Mesothelial cell of epicardium (in vitro differentiated cells): ENCODE data around the gene KCNMA1. TPM values are rescaled to one million over a fixed set of nuclear protein-coding genes. Genes with fewer than 3 reads are reported as not detected.
A peak's percentile ranks its signal among the peaks of the same experiment; 100 is the strongest.

Experiments
- DNase-seq, 2 experiments: peaks; one replicate each; pipeline ENCODE4 v3.0.0; 2021; ENCODE audit warnings: low spot score in 2 of 2; ENCODE audit not compliant: unreplicated experiment in 2 of 2
- H3K27ac Mint-ChIP-seq: 2 replicates; pipeline ENCODE4 v1.8.0; 2021; ENCODE audit warnings: mixed read lengths
- H3K27me3 Mint-ChIP-seq: 2 replicates; pipeline ENCODE4 v1.8.0; 2021; ENCODE audit warnings: low read depth, mixed read lengths
- H3K36me3 Mint-ChIP-seq: 2 replicates; pipeline ENCODE4 v1.8.0; 2021; ENCODE audit warnings: mixed read lengths
- H3K4me1 Mint-ChIP-seq: 2 replicates; pipeline ENCODE4 v1.8.0; 2021; ENCODE audit warnings: mixed read lengths
- H3K4me3 Mint-ChIP-seq: 2 replicates; pipeline ENCODE4 v1.8.0; 2021; ENCODE audit warnings: mild to moderate bottlenecking, moderate library complexity, mixed read lengths
- H3K9me3 Mint-ChIP-seq: 2 replicates; pipeline ENCODE4 v1.8.0; 2021; ENCODE audit warnings: mixed read lengths
- total RNA-seq: library from RNA; stranded (reverse); gene quantifications from 3 replicates; pipeline ENCODE4 v1.2.1, GENCODE V29; 2021
- TF ChIP-seq, protein P1 (sequence below): fragments of 200-600 bp; sonication (generic); IDR thresholded peaks from one replicate; pipeline ENCODE4 v1.5.0; 2021; ENCODE audit warnings: antibody characterized with exemption; ENCODE audit not compliant: unreplicated experiment

The KCNMA1 gene
- total RNA-seq, 1 donor from 2014 or later = 44.0 TPM

DNA sequence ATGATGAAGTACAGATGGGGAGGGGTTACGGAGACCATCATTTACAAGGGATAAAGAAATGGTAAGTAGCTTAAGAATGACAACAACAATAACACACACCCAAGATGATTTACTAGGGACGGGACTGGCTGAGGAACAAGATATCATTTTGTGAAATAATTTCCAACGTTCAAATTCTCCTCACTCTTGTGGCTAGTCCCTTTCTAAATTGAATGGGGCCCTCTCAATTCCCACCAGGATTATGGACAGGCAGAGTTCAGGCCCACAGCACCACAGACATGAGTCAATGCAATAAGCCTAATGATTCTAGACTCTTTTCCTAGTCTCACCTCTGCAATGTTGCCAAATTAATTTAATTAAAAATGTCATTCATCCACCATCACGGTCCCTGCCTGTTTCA, 448.1 kb downstream of the KCNMA1 start:
- H3K9me3 Mint-ChIP-seq = no peaks in the 10 kb centered on the region
- H3K36me3 Mint-ChIP-seq = no peaks in the 10 kb centered on the region
- no peak overlapping the region for H3K4me3 Mint-ChIP-seq
- DNase-seq = no peak
- no peak overlapping the region for H3K27ac Mint-ChIP-seq
- peaks cover 40% of the 10 kb centered on the region for H3K4me1 Mint-ChIP-seq
- H3K27me3 Mint-ChIP-seq = no peaks in the 10 kb centered on the region
- TF ChIP-seq, protein P1, sequence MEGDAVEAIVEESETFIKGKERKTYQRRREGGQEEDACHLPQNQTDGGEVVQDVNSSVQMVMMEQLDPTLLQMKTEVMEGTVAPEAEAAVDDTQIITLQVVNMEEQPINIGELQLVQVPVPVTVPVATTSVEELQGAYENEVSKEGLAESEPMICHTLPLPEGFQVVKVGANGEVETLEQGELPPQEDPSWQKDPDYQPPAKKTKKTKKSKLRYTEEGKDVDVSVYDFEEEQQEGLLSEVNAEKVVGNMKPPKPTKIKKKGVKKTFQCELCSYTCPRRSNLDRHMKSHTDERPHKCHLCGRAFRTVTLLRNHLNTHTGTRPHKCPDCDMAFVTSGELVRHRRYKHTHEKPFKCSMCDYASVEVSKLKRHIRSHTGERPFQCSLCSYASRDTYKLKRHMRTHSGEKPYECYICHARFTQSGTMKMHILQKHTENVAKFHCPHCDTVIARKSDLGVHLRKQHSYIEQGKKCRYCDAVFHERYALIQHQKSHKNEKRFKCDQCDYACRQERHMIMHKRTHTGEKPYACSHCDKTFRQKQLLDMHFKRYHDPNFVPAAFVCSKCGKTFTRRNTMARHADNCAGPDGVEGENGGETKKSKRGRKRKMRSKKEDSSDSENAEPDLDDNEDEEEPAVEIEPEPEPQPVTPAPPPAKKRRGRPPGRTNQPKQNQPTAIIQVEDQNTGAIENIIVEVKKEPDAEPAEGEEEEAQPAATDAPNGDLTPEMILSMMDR = no peak

DNA sequence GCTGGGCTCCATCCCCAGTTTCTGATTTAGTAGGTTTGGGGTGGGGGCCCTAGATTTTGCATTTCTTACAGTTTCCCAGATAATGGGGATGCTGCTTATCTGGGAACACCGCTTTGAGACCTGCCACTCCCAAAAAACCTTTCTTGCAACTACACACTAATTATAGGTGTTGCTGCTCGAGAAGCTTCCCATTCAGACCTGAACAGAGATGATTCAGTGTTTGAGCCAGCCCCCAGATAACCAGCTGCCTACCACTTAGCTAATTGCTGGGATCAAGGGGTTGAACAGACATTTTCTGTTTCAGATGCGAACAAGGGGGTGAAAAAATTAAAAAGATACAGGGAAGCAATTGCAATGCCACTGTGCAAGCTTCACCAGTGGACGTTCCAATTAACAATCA, 448.5 kb downstream of the KCNMA1 start:
- no peaks in the 10 kb centered on the region for H3K36me3 Mint-ChIP-seq
- peaks cover 41% of the 10 kb centered on the region for H3K4me1 Mint-ChIP-seq
- TF ChIP-seq, protein P1 = no peak

GRCh38 chr10:77188521-77188920, 449.1 kb downstream of the KCNMA1 start:
- Mint-ChIP-seq H3K36me3 (no peaks in the 10 kb centered on the region), H3K4me3 (no peak overlapping the region), H3K9me3 (no peaks in the 10 kb centered on the region), H3K4me1 (peaks cover 40% of the 10 kb centered on the region), H3K27ac (no peak overlapping the region), H3K27me3 (no peaks in the 10 kb centered on the region)
- TF ChIP-seq, protein P1 = no peak
- no peak for DNase-seq

More for the DNA sequence above, 448.5 kb downstream of the KCNMA1 start:
- Mint-ChIP-seq H3K9me3 (no peaks in the 10 kb centered on the region), H3K27ac (no peak overlapping the region), H3K27me3 (no peaks in the 10 kb centered on the region), H3K4me3 (no peak overlapping the region)
- DNase-seq = no peak

GRCh38 chr10:77188000-77188395, 449.6 kb downstream of the KCNMA1 start:
- Mint-ChIP-seq H3K9me3 (no peaks in the 10 kb centered on the region), H3K4me3 (no peak overlapping the region), H3K27ac (peak overlapping the region; percentile 71), H3K36me3 (no peaks in the 10 kb centered on the region), H3K27me3 (no peaks in the 10 kb centered on the region), H3K4me1 (peaks cover 35% of the 10 kb centered on the region)
- no peak for DNase-seq
- TF ChIP-seq, protein P1 = no peak

- Mint-ChIP-seq H3K36me3 (no peaks in the 10 kb centered on the region), H3K9me3 (no peaks in the 10 kb centered on the region), H3K4me1 (peaks cover 33% of the 10 kb centered on the region), H3K4me3 (no peak overlapping the region), H3K27ac (peak overlapping the region; percentile 71), H3K27me3 (no peaks in the 10 kb centered on the region)
- TF ChIP-seq, protein P1 = no peak
- no peak for DNase-seq
Observed at GRCh38 chr10:77187376-77187999, 450.1 kb downstream of the KCNMA1 start.

- TF ChIP-seq, protein P1 = no peak
- Mint-ChIP-seq H3K36me3 (no peaks in the 10 kb centered on the region), H3K27me3 (no peaks in the 10 kb centered on the region), H3K9me3 (no peaks in the 10 kb centered on the region), H3K27ac (no peak overlapping the region), H3K4me1 (peaks cover 32% of the 10 kb centered on the region), H3K4me3 (no peak overlapping the region)
- DNase-seq = no peak
Observed at GRCh38 chr10:77186936-77187335, 450.7 kb downstream of the KCNMA1 start.
